HCT116 (cell line): ENCODE results near the gene RPS24. TPM values are rescaled to one million over a fixed set of nuclear protein-coding genes. Genes with fewer than 3 reads are reported as not detected.

Experiments
- ATAC-seq: fragments of 200-7000 bp; cut with Tn5 transposase; 2 replicates; pipeline ENCODE4 v1.9.1; 2020; ENCODE audit warnings: mild to moderate bottlenecking, moderate library complexity
- BruUV-seq: library from RNA; stranded (reverse); fragments of 400-500 nt; replicated peaks from 2 replicates; lab custom pipeline; 2021; lab: Mats Ljungman, UMichigan
- CTCF ChIA-PET: fragments of 300-600 bp; sonication (Branson Sonifier 250); formaldehyde crosslinking; loops from one replicate; lab custom pipeline; 2021; ENCODE audit warnings: antibody characterized with exemption; lab: Charles Lee
- POLR2A ChIA-PET: fragments of 300-600, 350-600 bp; sonication (Branson Sonifier 250); formaldehyde crosslinking; loops from one replicate; lab custom pipeline; 2021; ENCODE audit warnings: antibody characterized with exemption; lab: Charles Lee
- RAD21 ChIA-PET, 2 experiments: fragments of 300-600 bp; sonication (Branson Sonifier 250); formaldehyde crosslinking; loops; one replicate each; lab custom pipeline; 2023; ENCODE audit warnings: low total read pairs in 2 of 2; ENCODE audit not compliant: uncharacterized antibody in 2 of 2, unreplicated experiment in 2 of 2, low non-redundant PET in 1 of 2; lab: Charles Lee
- DNase-seq: peaks from one replicate; pipeline ENCODE4 v3.0.0-alpha.2; 2010; ENCODE audit warnings: low read depth, low spot score
- H2AFZ ChIP-seq: fragments of 200-600 bp; shearing (Covaris generic), sonication (generic); 2 replicates; pipeline ENCODE4 v1.6.1; 2017; ENCODE audit warnings: low read depth, mixed run types, mixed read lengths, antibody characterized with exemption, low read length; ENCODE audit not compliant: poor library complexity, severe bottlenecking
- H3K27ac ChIP-seq: 2 replicates; pipeline ENCODE4 v1.5.1; 2012; ENCODE audit warnings: low read depth, low read length
- H3K27me3 ChIP-seq: fragments of 200-600 bp; sonication (generic); 2 replicates; pipeline ENCODE4 v1.6.1; 2016; ENCODE audit warnings: mixed run types, low read length, mixed read lengths; ENCODE audit not compliant: insufficient read depth
- H3K36me3 ChIP-seq, 2 experiments: fragments of 200-500 bp in 1 of 2; fragments of 200-600 bp in 1 of 2; sonication (Bioruptor generic) in 1 of 2; sonication (generic) in 1 of 2; 2 replicates each; pipeline versions ENCODE4 v1.5.1 to v1.6.1; 2014 to 2016; ENCODE audit warnings: low read length in 2 of 2, inconsistent platforms in 1 of 2, mixed read lengths in 1 of 2, mixed run types in 1 of 2; ENCODE audit not compliant: insufficient read depth in 2 of 2, control insufficient read depth in 1 of 2
- H3K4me1 ChIP-seq, 2 experiments: fragments of 200-600 bp in 1 of 2; sonication (generic) in 1 of 2; 2 replicates each; pipeline versions ENCODE4 v1.5.1 to v1.6.1; 2012 to 2017; ENCODE audit warnings: low read length in 2 of 2, inconsistent platforms in 1 of 2, mild to moderate bottlenecking in 1 of 2, mixed read lengths in 1 of 2, mixed run types in 1 of 2, moderate library complexity in 1 of 2; ENCODE audit not compliant: insufficient read depth in 2 of 2, control insufficient read depth in 1 of 2
- H3K4me2 ChIP-seq: fragments of 200-600 bp; sonication (generic); 2 replicates; pipeline ENCODE4 v1.6.1; 2017; ENCODE audit warnings: mixed run types, low read length, mixed read lengths
- H3K4me3 ChIP-seq, 2 experiments: fragments of 200-600 bp in 1 of 2; sonication (generic) in 1 of 2; replicated peaks in 1 of 2; 2 replicates each; pipeline ENCODE4 v1.5.1; 2011 to 2016; ENCODE audit warnings: low read length in 2 of 2, control low read depth in 1 of 2, low read depth in 1 of 2, mild to moderate bottlenecking in 1 of 2, mixed read lengths in 1 of 2, mixed run types in 1 of 2
- H3K79me2 ChIP-seq: fragments of 200-600 bp; sonication (generic); 2 replicates; pipeline ENCODE4 v1.6.1; 2017; ENCODE audit warnings: mild to moderate bottlenecking, mixed run types, low read length, moderate library complexity, mixed read lengths; ENCODE audit not compliant: insufficient read depth
- H3K9ac ChIP-seq: fragments of 200-600 bp; sonication (generic); 2 replicates; pipeline ENCODE4 v1.6.1; 2016; ENCODE audit warnings: low read length, mixed read lengths
- H3K9me2 ChIP-seq: fragments of 200-600 bp; sonication (generic), shearing (Covaris generic); 2 replicates; pipeline ENCODE4 v1.6.1; 2017; ENCODE audit warnings: mixed run types, mild to moderate bottlenecking, moderate library complexity; ENCODE audit not compliant: insufficient read depth
- H3K9me3 ChIP-seq, 2 experiments: fragments of 200-500 bp in 1 of 2; fragments of 200-600 bp in 1 of 2; sonication (Bioruptor generic) in 1 of 2; sonication (generic) in 1 of 2; 2 replicates each; pipeline ENCODE4 v1.6.1; 2014 to 2017; ENCODE audit warnings: low read length in 2 of 2, mixed read lengths in 2 of 2, inconsistent platforms in 1 of 2, low read depth in 1 of 2, mild to moderate bottlenecking in 1 of 2, mixed run types in 1 of 2, moderate library complexity in 1 of 2; ENCODE audit not compliant: control insufficient read depth in 1 of 2, insufficient read depth in 1 of 2
- H4K20me1 ChIP-seq: fragments of 200-600 bp; sonication (generic), shearing (Covaris generic); 2 replicates; pipeline ENCODE4 v1.6.1; 2017; ENCODE audit warnings: mixed run types, mild to moderate bottlenecking, moderate library complexity; ENCODE audit not compliant: insufficient read depth
- CBX3 ChIP-seq: IDR thresholded peaks from 2 replicates; pipeline ENCODE4 v1.6.1; 2012; ENCODE audit warnings: low read depth
- CEBPB ChIP-seq: IDR thresholded peaks from 2 replicates; pipeline ENCODE4 v1.6.1; 2012; ENCODE audit warnings: low read depth
- EGR1 ChIP-seq: IDR thresholded peaks from 2 replicates; pipeline ENCODE4 v1.6.1; 2012; ENCODE audit warnings: low read depth
- ELF1 ChIP-seq: IDR thresholded peaks from 2 replicates; pipeline ENCODE4 v1.6.1; 2012; ENCODE audit warnings: low read depth, borderline replicate concordance
- EZH2phosphoT487 ChIP-seq: fragments of 200-600 bp; IDR thresholded peaks from 2 replicates; pipeline ENCODE4 v1.6.1; 2018; ENCODE audit warnings: antibody characterized with exemption, borderline replicate concordance
- FOSL1 ChIP-seq: IDR thresholded peaks from 2 replicates; pipeline ENCODE4 v1.6.1; 2012; ENCODE audit warnings: low read depth
- POLR2A ChIP-seq: IDR thresholded peaks from 2 replicates; pipeline ENCODE4 v1.7.0; 2011; ENCODE audit warnings: borderline replicate concordance; ENCODE audit not compliant: insufficient read depth, insufficient read length; ENCODE audit errors: extremely low read depth
- POLR2AphosphoS5 ChIP-seq: IDR thresholded peaks from 2 replicates; pipeline ENCODE4 v1.6.1; 2011; ENCODE audit warnings: mild to moderate bottlenecking, low read depth, low read length, moderate library complexity
- RAD21 ChIP-seq: IDR thresholded peaks from 2 replicates; pipeline ENCODE4 v1.6.1; 2012; ENCODE audit warnings: low read depth, mild to moderate bottlenecking
- SIN3A ChIP-seq: IDR thresholded peaks from 2 replicates; pipeline ENCODE4 v1.6.1; 2012; ENCODE audit warnings: low read depth
- SP1 ChIP-seq: IDR thresholded peaks from 2 replicates; pipeline ENCODE4 v1.6.1; 2012; ENCODE audit warnings: low read depth
- TCF7L2 ChIP-seq: IDR thresholded peaks from 2 replicates; pipeline ENCODE4 v1.7.0; 2011; ENCODE audit warnings: borderline replicate concordance, inconsistent platforms; ENCODE audit not compliant: insufficient read depth, insufficient read length; ENCODE audit errors: extremely low read depth
- YY1 ChIP-seq: IDR thresholded peaks from 2 replicates; pipeline ENCODE4 v1.6.1; 2011; ENCODE audit warnings: low read length, low read depth, moderate library complexity, mild to moderate bottlenecking; ENCODE audit not compliant: insufficient replicate concordance; ENCODE audit errors: extremely low read depth
- ZFX ChIP-seq: fragments of 450-650 bp; IDR thresholded peaks from 2 replicates; pipeline ENCODE4 v1.6.1; 2017
- ZNF274 ChIP-seq: fragments of 200-500 bp; sonication (Bioruptor generic); IDR thresholded peaks from 2 replicates; pipeline ENCODE4 v1.6.1; 2014; ENCODE audit warnings: mild to moderate bottlenecking, low read depth, low read length, inconsistent platforms
- intact Hi-C: fragments of 100-400 bp; cut with micrococcal nuclease; formaldehyde crosslinking; loops from 2 replicates; pipeline ENCODE4 v1.10.0; 2022
- total RNA-seq: library from RNA; stranded (reverse); gene quantifications from one replicate; pipeline ENCODE4 v1.2.1, GENCODE V29; 2021; ENCODE audit not compliant: unreplicated experiment
- TF ChIP-seq, protein P1 (sequence below), 3 experiments: fragments of 200-600 bp in 1 of 3; sonication (generic) in 1 of 3; IDR thresholded peaks in 2 of 3; conservative IDR thresholded peaks in 1 of 3; 2 replicates each; pipeline ENCODE4 v1.5.1; 2012 to 2017; ENCODE audit warnings: low read depth in 2 of 3, low read length in 2 of 3, antibody characterized with exemption in 1 of 3, borderline replicate concordance in 1 of 3, control low read depth in 1 of 3, mild to moderate bottlenecking in 1 of 3, mixed read lengths in 1 of 3, mixed run types in 1 of 3, moderate library complexity in 1 of 3; ENCODE audit not compliant: insufficient read depth in 1 of 3
- TF ChIP-seq, protein P2 (sequence below): IDR thresholded peaks from 2 replicates; pipeline ENCODE4 v1.6.1; 2012
- TF ChIP-seq, protein P3 (sequence below): IDR thresholded peaks from 2 replicates; pipeline ENCODE4 v1.6.1; 2011; ENCODE audit warnings: mild to moderate bottlenecking, low read length, moderate library complexity; ENCODE audit not compliant: insufficient replicate concordance; ENCODE audit errors: extremely low read depth

RPS24 gene
- total RNA-seq, 1 experiment from 2014 or later, result 1,764 TPM

DNA sequence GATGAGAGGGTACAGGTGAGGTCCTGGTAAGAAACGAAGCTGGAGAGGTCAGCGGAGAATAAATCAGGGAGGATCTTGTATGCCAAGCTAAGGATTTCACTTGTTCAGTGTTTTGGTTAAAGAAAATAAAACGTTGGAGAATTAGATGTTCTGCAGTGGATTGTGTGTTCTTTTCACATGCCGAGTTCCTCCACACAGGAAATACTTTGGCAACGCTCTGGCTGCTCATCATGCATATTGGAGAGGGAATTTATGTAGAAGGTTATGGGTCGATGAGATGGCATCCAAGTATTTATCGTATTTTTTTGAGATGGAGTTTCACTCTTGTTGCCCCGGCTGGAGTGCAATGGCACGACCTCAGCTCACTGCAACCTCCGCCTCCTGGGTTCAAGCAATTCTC lies 11.0 kb downstream of the RPS24 start:
- no peak overlapping the region for H3K27ac ChIP-seq
- BruUV-seq, result no TSS peak

DNA sequence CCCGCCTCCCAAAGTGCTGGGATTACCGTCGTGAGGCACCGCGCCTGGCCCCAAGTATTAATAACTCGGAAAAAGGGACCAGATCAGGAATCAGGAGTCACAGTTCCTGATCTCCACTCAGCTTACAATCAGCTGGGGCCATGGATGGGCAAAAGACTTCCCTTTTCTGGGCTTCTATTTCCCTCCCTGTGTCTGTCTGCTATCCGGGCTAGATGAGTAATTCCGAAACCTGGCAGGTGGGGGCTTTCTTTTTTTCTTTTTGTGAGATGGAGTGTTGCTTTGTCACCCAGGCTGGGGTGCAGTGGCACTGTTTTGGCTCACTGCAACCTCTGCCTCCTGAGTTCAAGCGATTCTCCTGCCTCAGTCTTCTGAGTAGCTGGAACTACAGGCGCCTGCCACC lies 11.6 kb downstream of the RPS24 start:
- RAD21 ChIA-PET, result no interaction called here
- no TSS peak for BruUV-seq
- DNase-seq (no peak), ATAC-seq (0 out of 2 replicates have a peak, but pooled peaks have one; percentile 5)
- Histone ChIP-seq H3K4me3 (no peak overlapping the region), H3K27ac (no peak overlapping the region), H2AFZ (no peak overlapping the region), H3K4me2 (no peak overlapping the region), H3K9me2 (no peaks in the 10 kb centered on the region), H3K9me3 (no peaks in the 10 kb centered on the region), H3K9ac (no peak overlapping the region), H3K79me2 (peaks cover 14% of the 10 kb centered on the region), H3K27me3 (no peaks in the 10 kb centered on the region), H3K36me3 (peaks cover 15 to 20% of the 10 kb centered on the region in 2 experiments), H3K4me1 (peaks cover 0 to 25% of the 10 kb centered on the region in 2 experiments; a peak in 2 of 4 replicates), H4K20me1 (peaks cover 31% of the 10 kb centered on the region; the same call in 1 of the 2 replicates)
- POLR2A ChIA-PET, result no interaction called here
- CTCF ChIA-PET, result interaction anchor here (0.9 to 1.8 kb wide), 3 partner anchors 16 to 1150 kb away, joined by 3 to 5 read pairs (median 4); partner anchors contain the start of gene POLR3A
- intact Hi-C loops, result loop anchor here (5.0 kb wide), 3 partner anchors 257 to 662 kb away; no protein-coding TSS in a partner anchor
- TF ChIP-seq CBX3 (no peak), CEBPB (no peak), POLR2A (no peak), SIN3A (no peak), ELF1 (no peak), ZFX (no peak), SP1 (no peak), TCF7L2 (no peak), YY1 (no peak), ZNF274 (no peak), EZH2phosphoT487 (no peak), RAD21 (no peak), EGR1 (no peak)
- TF ChIP-seq, protein P1, sequence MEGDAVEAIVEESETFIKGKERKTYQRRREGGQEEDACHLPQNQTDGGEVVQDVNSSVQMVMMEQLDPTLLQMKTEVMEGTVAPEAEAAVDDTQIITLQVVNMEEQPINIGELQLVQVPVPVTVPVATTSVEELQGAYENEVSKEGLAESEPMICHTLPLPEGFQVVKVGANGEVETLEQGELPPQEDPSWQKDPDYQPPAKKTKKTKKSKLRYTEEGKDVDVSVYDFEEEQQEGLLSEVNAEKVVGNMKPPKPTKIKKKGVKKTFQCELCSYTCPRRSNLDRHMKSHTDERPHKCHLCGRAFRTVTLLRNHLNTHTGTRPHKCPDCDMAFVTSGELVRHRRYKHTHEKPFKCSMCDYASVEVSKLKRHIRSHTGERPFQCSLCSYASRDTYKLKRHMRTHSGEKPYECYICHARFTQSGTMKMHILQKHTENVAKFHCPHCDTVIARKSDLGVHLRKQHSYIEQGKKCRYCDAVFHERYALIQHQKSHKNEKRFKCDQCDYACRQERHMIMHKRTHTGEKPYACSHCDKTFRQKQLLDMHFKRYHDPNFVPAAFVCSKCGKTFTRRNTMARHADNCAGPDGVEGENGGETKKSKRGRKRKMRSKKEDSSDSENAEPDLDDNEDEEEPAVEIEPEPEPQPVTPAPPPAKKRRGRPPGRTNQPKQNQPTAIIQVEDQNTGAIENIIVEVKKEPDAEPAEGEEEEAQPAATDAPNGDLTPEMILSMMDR (IDR thresholded peaks at IDR 0.05 in 2 of 3, conservative IDR thresholded peaks at IDR 0.05 in 1 of 3; ENCODE audit: borderline replicate concordance in 1 of 3, insufficient read depth in 1 of 3, low read depth in 2 of 3, low read length in 2 of 3), result no peak
- TF ChIP-seq, protein P2, sequence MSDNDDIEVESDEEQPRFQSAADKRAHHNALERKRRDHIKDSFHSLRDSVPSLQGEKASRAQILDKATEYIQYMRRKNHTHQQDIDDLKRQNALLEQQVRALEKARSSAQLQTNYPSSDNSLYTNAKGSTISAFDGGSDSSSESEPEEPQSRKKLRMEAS, result no peak
- TF ChIP-seq, protein P3, sequence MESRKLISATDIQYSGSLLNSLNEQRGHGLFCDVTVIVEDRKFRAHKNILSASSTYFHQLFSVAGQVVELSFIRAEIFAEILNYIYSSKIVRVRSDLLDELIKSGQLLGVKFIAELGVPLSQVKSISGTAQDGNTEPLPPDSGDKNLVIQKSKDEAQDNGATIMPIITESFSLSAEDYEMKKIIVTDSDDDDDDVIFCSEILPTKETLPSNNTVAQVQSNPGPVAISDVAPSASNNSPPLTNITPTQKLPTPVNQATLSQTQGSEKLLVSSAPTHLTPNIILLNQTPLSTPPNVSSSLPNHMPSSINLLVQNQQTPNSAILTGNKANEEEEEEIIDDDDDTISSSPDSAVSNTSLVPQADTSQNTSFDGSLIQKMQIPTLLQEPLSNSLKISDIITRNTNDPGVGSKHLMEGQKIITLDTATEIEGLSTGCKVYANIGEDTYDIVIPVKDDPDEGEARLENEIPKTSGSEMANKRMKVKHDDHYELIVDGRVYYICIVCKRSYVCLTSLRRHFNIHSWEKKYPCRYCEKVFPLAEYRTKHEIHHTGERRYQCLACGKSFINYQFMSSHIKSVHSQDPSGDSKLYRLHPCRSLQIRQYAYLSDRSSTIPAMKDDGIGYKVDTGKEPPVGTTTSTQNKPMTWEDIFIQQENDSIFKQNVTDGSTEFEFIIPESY, result no peak

More for the DNA sequence above, 11.0 kb downstream of the RPS24 start:
- peaks cover 21 to 26% of the 10 kb centered on the region in 2 experiments for H3K36me3 ChIP-seq
- ATAC-seq (no peak), DNase-seq (no peak)
- RAD21 ChIA-PET, result no interaction called here
- H3K4me1 ChIP-seq, result peaks cover 0 to 25% of the 10 kb centered on the region in 2 experiments; a peak in 2 of 4 replicates
- CTCF ChIA-PET, result interaction anchor here (0.6 to 1.8 kb wide), 2 partner anchors 11 to 15 kb away, joined by 4 to 5 read pairs; partner anchors contain the start of genes POLR3A and RPS24
- H3K9me3 ChIP-seq, result no peaks in the 10 kb centered on the region
- POLR2A ChIA-PET, result interaction anchor here (1.2 kb wide), 1 partner anchor 155 kb away, joined by 3 read pairs; no protein-coding TSS in a partner anchor
- H3K4me2 ChIP-seq, result no peak overlapping the region
- no peak overlapping the region for H3K9ac ChIP-seq
- intact Hi-C loops, result loop anchor here (5.0 kb wide), 3 partner anchors 258 to 663 kb away; no protein-coding TSS in a partner anchor
- H3K4me3 ChIP-seq, result no peak overlapping the region
- no peak for TF ChIP-seq FOSL1
- TF ChIP-seq POLR2AphosphoS5, result 0 out of 2 replicates have a peak, but pooled peaks have one; percentile 41
- H3K79me2 ChIP-seq, result peaks cover 20% of the 10 kb centered on the region
- no peak overlapping the region for H2AFZ ChIP-seq
- H3K9me2 ChIP-seq, result no peaks in the 10 kb centered on the region
- H3K27me3 ChIP-seq, result no peaks in the 10 kb centered on the region
- peaks cover 36% of the 10 kb centered on the region for H4K20me1 ChIP-seq
